Activated naive CD4-positive, alpha-beta T cell treated with Interleukin-2 at 50 U/mL for 16 hours (primary cell): ENCODE measurements around the gene MUC6.
A peak's percentile ranks its signal among the peaks of the same experiment; 100 is the strongest.

Experiments used
- DNase-seq: peaks from one replicate; pipeline ENCODE4 v3.0.0-alpha.2; 2020

Gene MUC6

DNA sequence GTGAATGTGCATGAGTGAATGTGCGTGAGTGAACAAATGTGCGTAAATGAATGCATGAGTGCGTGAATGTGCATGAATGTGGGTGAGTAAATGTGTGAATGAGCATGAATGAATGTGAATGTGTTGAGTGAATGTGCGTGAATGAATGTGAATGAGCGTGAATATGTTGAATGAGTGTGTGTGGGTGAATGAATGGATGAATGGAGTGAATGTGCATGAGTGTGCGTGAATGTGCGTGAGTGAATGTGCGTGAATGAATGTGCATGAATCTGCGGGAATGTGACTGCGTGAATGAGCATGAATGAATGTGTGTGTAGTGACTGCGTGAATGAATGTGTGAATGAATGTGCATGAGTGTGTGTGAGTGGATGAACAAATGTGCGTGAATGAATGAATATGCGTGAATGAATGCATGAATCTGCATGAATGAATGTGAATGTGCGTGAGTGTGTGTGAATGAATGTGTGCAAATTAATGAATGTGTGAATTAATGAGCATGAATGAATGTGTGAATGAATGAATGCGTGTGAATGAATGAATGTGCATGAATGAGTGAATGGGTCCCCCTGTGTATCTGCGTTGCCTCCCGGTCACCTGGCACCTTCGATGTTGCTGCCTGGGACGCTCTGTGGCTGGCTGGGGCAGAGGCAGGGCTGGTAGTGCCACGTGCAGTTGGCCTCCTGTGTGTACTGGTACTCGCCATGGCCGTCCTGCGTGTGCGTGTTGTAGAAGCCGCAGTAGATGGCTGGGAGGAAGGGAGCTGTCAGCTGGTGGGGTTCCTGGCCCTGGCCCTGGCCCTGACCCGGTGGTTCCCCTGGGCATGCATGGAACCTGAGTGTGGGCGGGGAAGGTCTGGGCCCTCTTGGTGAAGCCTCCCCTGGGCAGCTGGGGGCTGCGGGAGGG lies 13.4 kb downstream of the MUC6 start:
- no peak for DNase-seq

- DNase-seq = no peak
Measured at GRCh38 chr11:1022411-1022810, 14.1 kb downstream of the MUC6 start.

DNA sequence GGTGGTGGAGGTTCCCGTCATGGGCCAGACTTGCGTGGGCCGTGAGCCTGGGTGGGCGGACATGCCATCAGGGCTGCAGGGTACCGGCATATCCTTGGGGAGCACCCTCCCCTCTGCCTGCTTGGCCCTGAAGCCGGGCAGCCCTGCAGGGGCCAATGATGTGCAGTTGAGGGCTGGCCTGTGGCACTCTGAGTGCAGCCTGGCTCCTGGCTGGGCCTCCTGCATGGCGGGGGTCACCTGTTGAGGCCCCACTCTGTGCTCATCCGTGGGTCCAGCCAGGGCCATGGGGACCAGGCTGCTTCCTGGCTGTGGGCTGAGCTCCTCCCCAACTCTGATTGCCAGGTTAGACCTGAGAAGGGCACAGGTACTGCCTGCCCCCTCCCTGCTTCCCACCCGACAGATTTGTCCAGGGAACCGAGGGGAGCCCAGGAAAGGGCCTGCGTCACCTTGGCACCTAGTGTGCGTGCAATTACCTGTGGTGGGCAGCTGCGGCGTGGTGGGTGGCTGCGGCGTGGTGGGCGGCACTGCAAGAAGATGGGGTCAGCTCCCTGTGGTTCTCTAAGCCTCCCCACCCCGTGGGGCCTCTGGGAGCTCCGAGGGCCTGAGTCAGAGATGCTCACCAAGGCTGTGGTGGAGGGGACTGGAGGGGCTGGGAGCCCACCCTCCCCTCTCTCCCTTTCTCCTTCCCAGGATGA lies 16.2 kb downstream of the MUC6 start:
- DNase-seq = no peak

GRCh38 chr11:1019321-1019910 lies 17.1 kb downstream of the MUC6 start:
- DNase-seq = no peak

- DNase-seq = peak; percentile 9
Measured at GRCh38 chr11:1018091-1018490, 18.4 kb downstream of the MUC6 start.

- peak; percentile 7 for DNase-seq
Measured at GRCh38 chr11:1017269-1018005, 19.1 kb downstream of the MUC6 start.

DNA sequence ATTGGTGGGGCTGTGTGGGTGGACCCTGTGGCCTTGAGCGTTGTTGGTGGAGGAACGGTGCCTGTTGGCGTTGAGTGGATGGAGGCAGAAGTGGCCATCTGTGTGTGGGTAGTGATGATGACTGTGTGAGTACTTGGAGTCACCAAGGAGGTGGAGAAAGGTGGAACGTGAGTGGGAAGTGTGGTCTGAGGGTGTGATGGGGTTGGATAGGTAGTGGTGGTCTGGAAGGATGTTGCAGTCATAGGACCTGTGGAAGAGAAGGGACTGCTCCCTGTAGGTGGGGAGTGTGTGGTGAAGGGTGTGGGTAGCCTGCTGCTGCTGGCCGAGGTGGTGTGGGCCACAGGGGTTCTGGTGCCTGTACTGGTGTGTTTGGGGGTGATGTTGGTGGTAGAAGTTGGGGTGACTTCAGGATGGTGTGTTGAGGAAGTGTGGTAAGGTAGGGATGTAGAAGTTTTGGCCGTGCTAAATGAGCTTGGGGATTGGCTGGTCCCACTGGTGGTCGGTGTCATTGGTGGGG lies 19.9 kb downstream of the MUC6 start:
- peak; percentile 21 for DNase-seq

DNA sequence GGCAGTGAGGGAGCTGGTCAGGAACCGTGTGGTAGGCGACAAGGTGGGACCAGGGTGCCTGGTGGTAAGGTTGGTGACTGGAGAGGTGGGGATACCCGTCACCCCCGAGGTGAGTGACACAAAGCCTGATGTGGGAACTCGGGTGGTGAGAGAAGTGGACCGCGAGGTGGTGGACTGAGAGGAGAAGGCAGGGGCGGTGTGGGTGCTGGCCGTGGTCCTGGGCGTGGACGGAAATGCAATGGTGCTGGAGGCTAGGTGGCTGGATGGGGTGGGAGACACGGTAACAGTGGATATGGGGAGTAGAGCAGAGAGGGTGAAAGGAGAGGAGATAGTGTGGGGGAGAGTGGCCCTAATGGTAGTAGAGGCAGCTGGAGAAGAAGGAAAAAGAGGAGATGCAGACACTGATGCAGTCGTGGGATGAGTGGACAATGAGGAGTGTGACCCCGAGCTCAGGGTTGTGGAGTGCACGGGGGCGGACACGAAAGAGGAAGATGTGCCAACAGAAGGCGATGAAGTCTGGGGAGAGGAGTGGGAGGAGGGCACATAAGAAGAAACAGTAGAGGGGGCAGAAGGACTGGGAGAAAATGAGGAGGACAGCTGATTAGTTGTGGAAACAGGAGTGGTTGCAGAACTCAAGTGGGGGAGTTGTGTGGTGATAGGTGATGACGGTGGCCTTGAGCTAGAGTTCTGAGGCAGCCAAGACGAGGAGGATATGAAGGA lies 20.5 kb downstream of the MUC6 start:
- DNase-seq = no peak

DNA sequence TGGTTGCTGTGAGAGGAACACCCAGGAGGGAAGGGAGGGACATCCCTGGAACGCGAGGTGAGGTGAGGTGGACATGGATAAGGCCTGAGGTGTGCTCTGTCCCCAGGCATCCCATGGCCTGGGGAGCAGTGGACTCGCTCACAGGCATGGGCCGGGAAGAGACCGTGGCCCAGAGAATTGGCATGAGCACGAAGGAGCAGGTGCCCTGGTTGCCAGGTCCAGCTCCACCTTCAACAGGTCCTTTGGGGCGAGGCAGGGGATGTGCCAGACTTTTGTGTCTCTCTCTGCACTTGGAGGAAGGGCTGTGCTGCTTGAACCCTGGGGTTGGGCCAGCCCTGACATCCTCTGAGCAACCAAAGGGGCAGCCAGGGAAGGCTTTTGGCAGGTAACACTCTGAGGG lies 21.5 kb downstream of the MUC6 start:
- no peak for DNase-seq

GRCh38 chr11:1014276-1014675 lies 22.2 kb downstream of the MUC6 start:
- DNase-seq = no peak

- DNase-seq = no peak
Measured at GRCh38 chr11:1013631-1013935, 22.9 kb downstream of the MUC6 start.

DNA sequence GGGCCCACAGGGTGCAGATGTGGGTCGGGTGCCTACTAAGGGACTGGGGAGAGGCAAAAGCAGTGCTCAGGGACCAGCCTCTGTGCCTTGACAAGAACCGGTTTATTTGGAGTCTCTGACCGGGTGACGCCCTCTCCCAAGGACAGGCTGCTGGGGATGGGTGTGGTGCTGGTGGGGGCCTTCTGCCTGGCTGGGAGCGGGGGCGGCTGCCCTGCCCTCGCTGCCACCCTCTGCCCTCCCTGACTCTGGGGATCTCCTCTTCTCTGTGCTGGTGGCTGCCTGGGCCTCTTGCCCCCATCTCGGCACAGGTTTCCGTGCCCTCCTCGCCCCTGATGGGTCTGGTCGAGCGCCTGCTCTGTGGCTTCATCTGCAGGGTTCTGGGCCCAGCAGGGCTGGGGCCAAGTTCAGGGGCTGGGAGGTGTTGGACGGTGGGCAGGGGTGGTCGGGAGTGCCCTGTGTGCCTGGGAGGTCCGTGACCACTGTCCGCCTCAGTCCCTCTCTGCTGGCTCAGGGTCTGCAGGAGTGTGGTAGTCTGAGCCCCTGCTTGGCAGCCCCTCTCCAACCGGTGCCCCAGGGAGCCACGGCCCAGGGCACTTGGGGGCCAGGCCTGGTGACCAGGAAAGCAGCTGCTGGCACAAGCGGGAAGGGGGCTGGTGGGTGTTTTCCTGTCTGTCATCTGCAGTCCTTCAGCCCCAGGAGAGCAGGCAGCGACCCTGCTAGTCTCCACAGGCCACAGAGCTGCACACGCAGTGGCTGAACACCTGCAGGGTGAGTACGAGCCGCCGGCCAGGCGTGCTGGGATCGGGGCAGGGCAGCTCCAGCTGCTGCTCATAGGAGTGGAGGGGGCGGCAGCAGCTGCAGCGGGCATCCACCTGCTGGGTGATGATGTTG lies 23.5 kb downstream of the MUC6 start:
- DNase-seq = no peak

- no peak for DNase-seq
Measured at GRCh38 chr11:1012291-1012690, 24.2 kb downstream of the MUC6 start.

- DNase-seq = no peak
Measured at GRCh38 chr11:1011320-1011698, 25.2 kb downstream of the MUC6 start.

- no peak for DNase-seq
Measured at GRCh38 chr11:1010551-1011319, 25.8 kb downstream of the MUC6 start.

GRCh38 chr11:1009991-1010390 lies 26.5 kb downstream of the MUC6 start:
- DNase-seq = no peak

DNA sequence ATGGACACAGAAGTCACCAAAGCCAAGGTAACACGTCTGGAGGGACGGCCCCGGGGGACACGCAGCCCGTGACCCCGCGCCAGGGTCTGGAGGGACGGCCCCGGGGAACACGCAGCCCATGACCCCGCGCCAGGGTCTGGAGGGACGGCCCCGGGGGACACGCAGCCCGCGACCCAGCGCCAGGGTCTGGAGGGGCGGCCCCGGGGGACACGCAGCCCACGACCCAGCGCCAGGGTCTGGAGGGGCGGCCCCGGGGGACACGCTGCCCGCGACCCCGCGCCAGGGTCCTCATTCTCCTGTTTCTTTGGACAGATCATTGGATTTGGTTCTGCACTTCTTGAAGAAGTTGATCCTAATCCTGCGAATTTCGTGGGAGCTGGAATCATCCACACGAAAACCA lies 27.1 kb downstream of the MUC6 start:
- DNase-seq = no peak

- DNase-seq = no peak
Measured at GRCh38 chr11:1008803-1009145, 27.7 kb downstream of the MUC6 start.

DNA sequence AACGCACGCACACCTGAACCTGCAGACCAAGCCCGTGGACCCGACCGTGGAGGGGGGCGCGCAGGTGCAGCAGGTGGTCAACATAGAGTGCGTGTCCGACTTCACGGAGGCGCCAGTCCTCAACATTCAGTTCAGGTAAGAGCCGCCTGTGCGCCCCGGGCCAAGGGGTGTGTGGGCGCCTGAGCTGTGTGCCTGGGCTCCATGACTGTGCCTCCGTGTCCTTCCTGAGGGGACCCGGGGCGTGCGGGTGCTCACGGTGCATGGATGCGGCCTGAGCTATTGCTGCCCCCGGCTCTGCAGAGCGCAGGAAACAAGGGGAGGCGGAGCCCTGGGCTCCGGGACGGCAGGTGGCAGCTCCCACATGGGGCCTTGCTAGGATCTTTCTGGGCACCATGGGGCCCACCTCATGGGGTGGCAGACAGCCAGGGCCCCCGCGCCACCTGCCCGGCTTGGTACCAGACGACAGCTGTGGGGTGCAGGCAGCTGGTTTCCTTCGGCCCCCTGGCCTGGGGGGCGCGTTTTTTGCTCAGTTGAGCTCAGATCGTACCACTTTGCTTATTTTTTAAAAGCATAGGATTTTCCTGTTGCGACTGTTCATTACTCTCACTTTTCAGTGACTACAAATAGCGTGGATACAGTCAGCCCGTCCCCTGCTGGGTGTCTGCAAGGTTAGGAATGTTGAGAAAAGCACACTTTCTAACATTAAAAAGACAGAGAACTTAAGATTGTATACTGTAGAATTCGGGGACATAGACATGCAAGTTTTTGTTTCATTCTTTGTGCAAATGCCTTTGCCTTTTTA lies 28.3 kb downstream of the MUC6 start:
- DNase-seq = no peak

- DNase-seq = no peak
Measured at GRCh38 chr11:1007279-1007678, 29.2 kb downstream of the MUC6 start.
